CD4-positive, CD25-positive, alpha-beta regulatory T cell (primary cell): ENCODE data around the gene SMIM29. TPM values are rescaled to one million over a fixed set of nuclear protein-coding genes. Genes with fewer than 3 reads are reported as not detected.

ENCODE experiments used
- ATAC-seq, 2 donors: fragments of 150-1000 bp; cut with Tn5 transposase; one replicate each; pipeline ENCODE4 v1.10.0; 2021; ENCODE audit warnings: low read depth in 2 of 2, moderate number of reproducible peaks in 2 of 2, moderate library complexity in 1 of 2
- DNase-seq, 3 donors: peaks; one replicate each; pipeline versions ENCODE4 v3.0.0 to v3.0.0-alpha.2; 2012 to 2022; ENCODE audit warnings: mixed read lengths in 1 of 3
- H3K27ac ChIP-seq: one replicate; pipeline ENCODE4 v1.7.0; 2013; ENCODE audit warnings: mild to moderate bottlenecking, low read length; ENCODE audit not compliant: insufficient read depth, poor library complexity, severe bottlenecking
- H3K27me3 ChIP-seq: one replicate; pipeline ENCODE4 v1.7.0; 2013; ENCODE audit warnings: low read length; ENCODE audit not compliant: control insufficient read depth, insufficient read depth
- H3K36me3 ChIP-seq: one replicate; pipeline ENCODE4 v1.7.0; 2013; ENCODE audit warnings: mild to moderate bottlenecking, low read length, moderate library complexity; ENCODE audit not compliant: control insufficient read depth, insufficient read depth
- H3K4me1 ChIP-seq: 2 replicates; pipeline ENCODE4 v1.7.0; 2013; ENCODE audit warnings: mild to moderate bottlenecking, low read length; ENCODE audit not compliant: insufficient read depth, control insufficient read depth, poor library complexity, severe bottlenecking
- H3K4me3 ChIP-seq: one replicate; pipeline ENCODE4 v1.7.0; 2013; ENCODE audit warnings: low read depth, mild to moderate bottlenecking, low read length, moderate library complexity
- H3K9me3 ChIP-seq, 2 experiments: 1 replicate in 1 of 2; 2 replicates in 1 of 2; pipeline ENCODE4 v1.7.0; 2013; ENCODE audit warnings: low read length in 2 of 2, mild to moderate bottlenecking in 1 of 2, moderate library complexity in 1 of 2; ENCODE audit not compliant: control insufficient read depth in 2 of 2
- H3K27ac Mint-ChIP-seq, 3 donors: one replicate each; pipeline ENCODE4 v1.8.0; 2020 to 2022; ENCODE audit warnings: mild to moderate bottlenecking in 3 of 3, mixed read lengths in 3 of 3, moderate library complexity in 2 of 3
- H3K27me3 Mint-ChIP-seq: one replicate; pipeline ENCODE4 v1.8.0; 2022; ENCODE audit warnings: mild to moderate bottlenecking, mixed read lengths
- H3K36me3 Mint-ChIP-seq: one replicate; pipeline ENCODE4 v1.8.0; 2020; ENCODE audit warnings: mixed read lengths
- H3K4me1 Mint-ChIP-seq, 4 donors: one replicate each; pipeline ENCODE4 v1.8.0; 2020 to 2022; ENCODE audit warnings: mixed read lengths in 4 of 4, mild to moderate bottlenecking in 1 of 4
- H3K4me3 Mint-ChIP-seq, 4 donors: one replicate each; pipeline ENCODE4 v1.8.0; 2020 to 2022; ENCODE audit warnings: mild to moderate bottlenecking in 4 of 4, mixed read lengths in 4 of 4, moderate library complexity in 3 of 4
- H3K9me3 Mint-ChIP-seq, 7 donors: one replicate each; pipeline ENCODE4 v1.8.0; 2020 to 2022; ENCODE audit warnings: mixed read lengths in 7 of 7, mild to moderate bottlenecking in 3 of 7, moderate library complexity in 2 of 7
- polyA plus RNA-seq, 4 donors: library from polyadenylated mRNA; unstranded; fragments of 300-500 nt; fragmentation: Illumina TruSeq; gene quantifications; one replicate each; pipeline ENCODE4 v1.2.3, GENCODE V29; 2021
- total RNA-seq: library from RNA; stranded (reverse); gene quantifications from one replicate; pipeline ENCODE4 v1.2.3, GENCODE V29; 2022

The SMIM29 gene
- total and polyA plus RNA-seq, 5 donors from 2014 or later, result 29.2 to 82.3 (median 54.1) TPM

DNA sequence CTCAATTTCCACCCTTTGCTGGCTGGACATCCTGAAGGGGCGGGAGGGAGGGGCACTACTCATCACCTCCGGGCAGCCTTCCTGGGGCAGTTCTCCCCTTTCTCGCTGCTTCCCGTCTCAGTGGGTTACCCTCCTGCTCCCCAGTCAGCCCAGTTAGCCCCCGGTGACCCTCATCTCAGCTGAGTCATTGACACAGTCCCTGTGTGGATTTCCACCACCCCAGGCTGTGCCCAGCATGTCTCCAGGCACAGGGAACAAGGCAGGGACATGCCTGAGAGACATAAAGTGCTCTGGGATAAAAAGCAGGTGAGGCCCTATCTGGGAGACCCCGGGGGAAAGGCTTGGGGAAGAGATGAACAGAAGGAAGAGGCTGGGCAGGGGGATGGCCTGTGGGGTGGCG is 42.1 kb downstream of the SMIM29 start:
- no peaks in the 10 kb centered on the region for H3K27me3 ChIP-seq
- no peaks in the 10 kb centered on the region for H3K36me3 ChIP-seq
- Mint-ChIP-seq H3K9me3 (no peaks in the 10 kb centered on the region), H3K4me1 (peaks cover 0 to 7% (median 0%) of the 10 kb centered on the region in 4 donors), H3K27me3 (no peaks in the 10 kb centered on the region), H3K36me3 (no peaks in the 10 kb centered on the region), H3K4me3 (no peak overlapping the region), H3K27ac (peak overlapping the region in 1 of 3 donors; percentile 17)
- no peak for ATAC-seq
- no peak overlapping the region for H3K27ac ChIP-seq
- no peaks in the 10 kb centered on the region for H3K9me3 ChIP-seq
- H3K4me3 ChIP-seq, result no peak overlapping the region
- DNase-seq, result no peak
- no peaks in the 10 kb centered on the region for H3K4me1 ChIP-seq

DNA sequence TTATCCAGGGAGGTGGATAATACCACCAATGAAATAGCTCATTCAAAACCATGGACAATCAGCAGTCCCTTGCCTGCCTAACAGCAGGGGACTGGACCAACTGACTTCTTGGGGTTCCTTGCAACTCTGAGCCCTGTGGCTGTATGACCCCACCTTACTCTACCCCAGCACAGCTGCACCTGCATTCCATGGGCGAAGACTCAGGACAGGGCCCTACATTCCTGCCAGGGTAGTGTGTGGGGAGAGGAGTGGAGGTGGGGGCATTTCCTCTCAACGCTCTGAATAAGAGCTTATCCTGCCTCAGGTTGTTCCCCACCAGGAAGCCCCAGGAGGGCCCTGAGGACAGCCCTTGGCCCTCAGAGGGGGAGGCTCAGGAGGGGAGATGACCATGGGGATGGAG is 42.9 kb downstream of the SMIM29 start:
- peaks cover 0 to 7% (median 0%) of the 10 kb centered on the region in 4 donors for H3K4me1 Mint-ChIP-seq
- H3K9me3 Mint-ChIP-seq, result no peaks in the 10 kb centered on the region
- H3K27me3 ChIP-seq, result no peaks in the 10 kb centered on the region
- no peaks in the 10 kb centered on the region for H3K27me3 Mint-ChIP-seq
- no peaks in the 10 kb centered on the region for H3K4me1 ChIP-seq
- DNase-seq, result no peak
- no peaks in the 10 kb centered on the region for H3K36me3 Mint-ChIP-seq
- no peak overlapping the region for H3K4me3 Mint-ChIP-seq
- no peak for ATAC-seq
- no peak overlapping the region for H3K27ac ChIP-seq
- H3K4me3 ChIP-seq, result no peak overlapping the region
- no peaks in the 10 kb centered on the region for H3K36me3 ChIP-seq
- no peaks in the 10 kb centered on the region for H3K9me3 ChIP-seq
- H3K27ac Mint-ChIP-seq, result no peak overlapping the region

DNA sequence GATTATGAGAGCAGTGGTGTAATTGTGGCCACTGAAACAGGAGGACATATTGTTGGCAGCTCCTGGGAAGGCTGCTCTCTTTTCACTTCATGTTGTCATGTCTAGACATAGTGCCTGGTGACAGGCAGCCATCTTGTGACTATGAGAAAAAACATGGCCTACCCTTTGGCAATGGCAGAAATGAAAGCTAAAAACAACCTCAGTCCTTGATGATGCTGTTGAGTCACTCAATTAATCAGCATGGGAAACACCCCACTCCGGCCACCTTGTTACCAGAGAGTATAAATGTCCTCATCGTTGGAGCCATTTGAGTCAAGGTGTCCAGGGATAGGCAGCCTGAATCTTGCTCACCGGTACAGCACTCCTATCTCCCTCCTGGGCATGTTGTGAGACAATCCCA is 43.3 kb downstream of the SMIM29 start:
- no peaks in the 10 kb centered on the region for H3K9me3 ChIP-seq
- H3K27ac ChIP-seq, result no peak overlapping the region
- no peak overlapping the region for H3K4me3 ChIP-seq
- no peaks in the 10 kb centered on the region for H3K27me3 ChIP-seq
- no peaks in the 10 kb centered on the region for H3K36me3 ChIP-seq
- Mint-ChIP-seq H3K4me3 (no peak overlapping the region), H3K9me3 (no peaks in the 10 kb centered on the region), H3K4me1 (peaks cover 0 to 7% (median 0%) of the 10 kb centered on the region in 4 donors), H3K27me3 (no peaks in the 10 kb centered on the region), H3K36me3 (no peaks in the 10 kb centered on the region), H3K27ac (no peak overlapping the region)
- H3K4me1 ChIP-seq, result no peaks in the 10 kb centered on the region
- DNase-seq, result no peak
- peak in 1 of 2 donors; percentile 16 for ATAC-seq

DNA sequence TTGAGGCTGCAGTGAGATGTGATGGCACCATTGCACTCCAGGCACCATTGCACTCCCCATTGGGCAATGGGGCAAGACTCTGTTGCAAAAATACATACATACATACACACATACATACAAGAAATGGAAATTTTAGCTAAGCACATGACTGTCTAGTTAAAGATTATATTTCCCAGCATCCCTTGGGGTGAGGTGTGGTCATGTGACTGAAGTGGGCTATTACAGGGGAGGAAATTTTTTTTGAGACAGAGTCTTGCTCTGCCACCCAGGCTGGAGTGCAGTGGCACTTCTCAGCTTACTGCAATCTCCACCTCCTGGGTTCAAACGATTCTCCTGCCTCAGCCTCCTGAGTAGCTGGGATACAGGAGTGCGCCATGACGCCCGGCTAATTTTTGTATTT is 44.1 kb downstream of the SMIM29 start:
- Histone ChIP-seq H3K4me3 (no peak overlapping the region), H3K36me3 (no peaks in the 10 kb centered on the region), H3K27me3 (no peaks in the 10 kb centered on the region), H3K9me3 (no peaks in the 10 kb centered on the region), H3K27ac (no peak overlapping the region), H3K4me1 (no peaks in the 10 kb centered on the region)
- no peak for ATAC-seq
- H3K4me1 Mint-ChIP-seq, result peaks cover 0 to 7% (median 0%) of the 10 kb centered on the region in 4 donors
- no peak overlapping the region for H3K27ac Mint-ChIP-seq
- H3K27me3 Mint-ChIP-seq, result no peaks in the 10 kb centered on the region
- H3K4me3 Mint-ChIP-seq, result no peak overlapping the region
- H3K36me3 Mint-ChIP-seq, result no peaks in the 10 kb centered on the region
- no peaks in the 10 kb centered on the region for H3K9me3 Mint-ChIP-seq
- no peak for DNase-seq

DNA sequence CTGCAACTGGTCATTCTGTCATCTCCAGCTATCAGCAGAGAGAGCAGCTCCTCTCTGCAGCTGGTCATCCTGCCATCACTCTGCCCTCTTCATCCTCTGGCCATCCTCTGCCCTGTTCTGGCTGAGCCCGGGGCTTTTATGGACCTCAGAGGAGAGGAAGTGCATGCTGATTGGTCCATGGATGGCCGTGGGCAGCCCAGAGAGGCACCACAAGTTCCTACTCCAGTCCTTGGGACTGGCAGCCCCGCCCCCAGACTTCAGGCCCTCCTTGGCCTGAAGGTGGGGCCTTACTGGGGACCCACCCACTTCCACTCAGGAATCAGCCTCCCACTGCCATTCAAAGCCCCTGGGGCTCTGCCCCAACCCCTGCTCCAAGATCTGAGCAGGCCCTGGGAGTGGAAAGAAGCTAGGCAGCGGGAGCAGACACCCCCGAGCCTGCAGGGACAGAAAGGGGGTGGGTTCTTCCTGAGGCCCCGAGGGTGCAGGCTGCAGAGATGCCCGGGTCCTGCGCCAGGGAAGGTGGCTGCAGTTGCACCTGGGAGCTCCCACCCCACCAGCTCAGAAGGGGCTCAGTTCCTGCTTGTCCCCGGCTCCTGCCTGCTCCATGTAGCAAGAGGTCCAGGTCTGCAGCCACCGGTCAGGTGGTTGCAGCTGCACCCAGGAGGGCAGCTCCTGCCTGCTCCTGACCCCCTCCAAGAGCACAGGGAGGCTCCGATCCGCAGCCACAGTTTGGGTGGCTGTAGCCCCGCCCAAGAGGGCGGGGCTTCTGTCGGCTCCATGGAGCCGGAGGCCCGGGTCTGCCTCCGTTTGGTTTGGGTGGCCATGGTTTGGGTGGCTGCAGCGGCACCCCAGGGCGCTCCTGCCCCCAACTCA is 46.2 kb downstream of the SMIM29 start:
- no peaks in the 10 kb centered on the region for H3K27me3 ChIP-seq
- H3K4me3 Mint-ChIP-seq, result no peak overlapping the region
- H3K36me3 ChIP-seq, result no peaks in the 10 kb centered on the region
- no peak for ATAC-seq
- no peaks in the 10 kb centered on the region for H3K9me3 ChIP-seq
- peaks cover 4% of the 10 kb centered on the region for H3K27me3 Mint-ChIP-seq
- H3K4me1 ChIP-seq, result no peaks in the 10 kb centered on the region
- no peak overlapping the region for H3K4me3 ChIP-seq
- H3K4me1 Mint-ChIP-seq, result peaks cover 0 to 3% (median 0%) of the 10 kb centered on the region in 4 donors
- H3K36me3 Mint-ChIP-seq, result no peaks in the 10 kb centered on the region
- H3K27ac ChIP-seq, result no peak overlapping the region
- H3K27ac Mint-ChIP-seq, result no peak overlapping the region
- H3K9me3 Mint-ChIP-seq, result no peaks in the 10 kb centered on the region
- DNase-seq, result no peak

DNA sequence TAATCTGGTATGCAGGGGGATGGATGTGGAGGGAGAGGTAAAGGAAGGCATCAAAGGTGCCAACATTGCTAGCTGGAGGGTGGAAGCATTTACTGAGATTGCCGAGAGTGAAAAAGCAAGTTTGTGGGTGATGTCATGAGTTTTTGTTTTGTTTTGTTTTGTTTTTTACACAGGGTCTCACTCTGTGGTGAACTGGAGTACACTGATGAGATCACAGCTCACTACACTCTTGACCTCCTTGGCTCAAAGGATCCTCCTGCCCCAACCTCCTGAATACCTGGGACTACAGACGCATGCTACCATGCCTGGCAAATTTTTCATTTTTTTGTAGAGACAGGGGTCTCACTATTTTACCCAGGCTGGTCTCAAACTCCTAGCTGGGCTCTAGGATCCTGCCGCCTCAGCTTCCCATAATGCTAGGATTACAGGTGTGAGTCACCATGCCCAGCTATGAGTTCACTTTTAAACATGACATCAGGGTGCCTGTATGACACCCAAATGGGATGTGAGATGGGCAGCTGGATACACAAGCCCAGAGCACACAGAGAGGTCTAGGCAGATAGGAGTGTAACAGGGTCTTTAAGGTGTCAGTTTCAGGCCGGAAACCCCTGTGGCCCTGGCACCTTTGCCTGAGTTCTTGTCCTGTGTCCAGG is 47.2 kb downstream of the SMIM29 start:
- ATAC-seq (no peak), DNase-seq (no peak)
- H3K27ac ChIP-seq, result no peak overlapping the region
- Mint-ChIP-seq H3K9me3 (no peaks in the 10 kb centered on the region), H3K27me3 (peaks cover 10% of the 10 kb centered on the region), H3K36me3 (no peaks in the 10 kb centered on the region), H3K27ac (peak overlapping the region in 1 of 3 donors; percentile 74), H3K4me1 (peaks cover 0 to 2% (median under 1%) of the 10 kb centered on the region in 4 donors), H3K4me3 (no peak overlapping the region)
- no peak overlapping the region for H3K4me3 ChIP-seq
- H3K9me3 ChIP-seq, result no peaks in the 10 kb centered on the region
- H3K4me1 ChIP-seq, result peaks cover 3% of the 10 kb centered on the region
- H3K27me3 ChIP-seq, result no peaks in the 10 kb centered on the region
- H3K36me3 ChIP-seq, result no peaks in the 10 kb centered on the region

DNA sequence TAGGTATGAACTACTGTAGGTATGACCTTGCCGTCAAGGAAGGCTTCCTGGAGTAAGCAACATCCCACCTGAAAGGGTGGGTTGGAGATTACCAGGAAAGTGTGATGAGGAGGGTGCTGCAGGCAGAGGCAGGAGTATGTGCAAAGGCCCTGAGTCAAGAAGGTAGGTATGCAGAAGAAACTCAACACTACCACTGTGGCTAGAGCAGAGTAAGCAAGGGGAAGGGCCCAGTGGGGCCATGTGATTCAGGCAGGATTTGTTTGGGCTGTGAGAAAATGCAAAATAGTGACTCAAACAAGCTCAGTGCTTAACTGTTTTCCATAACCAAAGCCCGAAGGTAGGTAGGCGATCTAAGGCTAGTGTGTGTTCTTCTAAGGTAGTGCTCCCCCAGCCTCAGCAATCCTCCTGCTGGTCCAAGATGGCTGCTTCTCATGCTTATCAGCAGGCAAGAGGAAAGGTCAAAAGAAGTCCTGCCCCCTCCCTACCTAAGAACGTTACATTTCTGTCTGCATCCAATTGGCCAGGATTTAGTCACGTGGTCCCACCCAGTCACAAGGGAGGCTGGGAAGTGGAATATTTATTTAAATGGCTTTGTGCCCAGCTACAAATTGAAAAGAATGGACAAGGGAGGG is 48.4 kb downstream of the SMIM29 start:
- no peak overlapping the region for H3K27ac ChIP-seq
- H3K27ac Mint-ChIP-seq, result peak overlapping the region in 2 of 3 donors; percentile 57 to 77
- H3K4me1 Mint-ChIP-seq, result peaks cover 0 to 4% (median 1%) of the 10 kb centered on the region in 4 donors
- DNase-seq, result no peak
- H3K36me3 ChIP-seq, result no peaks in the 10 kb centered on the region
- peaks cover 15% of the 10 kb centered on the region for H3K27me3 Mint-ChIP-seq
- H3K4me3 Mint-ChIP-seq, result no peak overlapping the region
- ATAC-seq, result no peak
- no peaks in the 10 kb centered on the region for H3K27me3 ChIP-seq
- H3K36me3 Mint-ChIP-seq, result no peaks in the 10 kb centered on the region
- no peaks in the 10 kb centered on the region for H3K9me3 Mint-ChIP-seq
- H3K4me3 ChIP-seq, result no peak overlapping the region
- H3K4me1 ChIP-seq, result peaks cover 10% of the 10 kb centered on the region
- H3K9me3 ChIP-seq, result no peaks in the 10 kb centered on the region
